Astrocyte (in vitro differentiated cells and primary cell): ENCODE measurements around the gene FUT7. TPM values are rescaled to one million over a fixed set of nuclear protein-coding genes. Genes with fewer than 3 reads are reported as not detected.

ENCODE experiments used
- DNase-seq: peaks from one replicate; pipeline ENCODE4 v3.0.0-alpha.2; 2010; ENCODE audit warnings: low read depth
- FAIRE-seq: peaks from 2 replicates; lab custom pipeline; 2011; peaks lifted over from hg19 to GRCh38; lab: Jason Lieb, UNC
- H2AFZ ChIP-seq: 2 replicates; pipeline ENCODE4 v1.6.0; 2012; ENCODE audit warnings: low read depth, low read length, inconsistent platforms
- H3K27ac ChIP-seq: 2 replicates; pipeline ENCODE4 v1.5.1; 2011; ENCODE audit warnings: low read depth, low read length, inconsistent platforms
- H3K27me3 ChIP-seq: 2 replicates; pipeline ENCODE4 v1.6.0; 2011; ENCODE audit warnings: low read length, inconsistent platforms; ENCODE audit not compliant: insufficient read depth
- H3K36me3 ChIP-seq: 2 replicates; pipeline ENCODE4 v1.5.1; 2011; ENCODE audit warnings: low read length, inconsistent platforms; ENCODE audit not compliant: insufficient read depth
- H3K4me1 ChIP-seq: 2 replicates; pipeline ENCODE4 v1.5.1; 2011; ENCODE audit warnings: low read length, inconsistent platforms; ENCODE audit not compliant: insufficient read depth
- H3K4me2 ChIP-seq: 2 replicates; pipeline ENCODE4 v1.6.0; 2012; ENCODE audit warnings: low read length, inconsistent platforms
- H3K4me3 ChIP-seq: 2 replicates; pipeline ENCODE4 v1.5.1; 2011; ENCODE audit warnings: low read depth, mild to moderate bottlenecking, low read length, inconsistent platforms; ENCODE audit not compliant: insufficient read depth
- H3K79me2 ChIP-seq: 2 replicates; pipeline ENCODE4 v1.6.0; 2012; ENCODE audit warnings: mild to moderate bottlenecking, low read length, inconsistent platforms; ENCODE audit not compliant: insufficient read depth
- H3K9ac ChIP-seq: 2 replicates; pipeline ENCODE4 v1.6.0; 2012; ENCODE audit warnings: mild to moderate bottlenecking, low read length, inconsistent platforms
- H3K9me3 ChIP-seq: 2 replicates; pipeline ENCODE4 v1.5.1; 2012; ENCODE audit warnings: low read depth, mild to moderate bottlenecking, low read length, inconsistent platforms; ENCODE audit not compliant: insufficient read depth
- H4K20me1 ChIP-seq: 2 replicates; pipeline ENCODE4 v1.6.0; 2012; ENCODE audit warnings: low read length, inconsistent platforms; ENCODE audit not compliant: insufficient read depth
- H3K27ac Mint-ChIP-seq: one replicate; pipeline ENCODE4 v1.8.0; 2021; ENCODE audit warnings: mild to moderate bottlenecking, mixed read lengths; ENCODE audit not compliant: unreplicated experiment
- H3K27me3 Mint-ChIP-seq: one replicate; pipeline ENCODE4 v1.8.0; 2021; ENCODE audit warnings: low read depth, mixed read lengths; ENCODE audit not compliant: unreplicated experiment
- H3K36me3 Mint-ChIP-seq: one replicate; pipeline ENCODE4 v1.8.0; 2021; ENCODE audit warnings: low read depth, mixed read lengths; ENCODE audit not compliant: unreplicated experiment
- H3K4me1 Mint-ChIP-seq: one replicate; pipeline ENCODE4 v1.8.0; 2021; ENCODE audit warnings: low read depth, mixed read lengths; ENCODE audit not compliant: unreplicated experiment
- H3K4me3 Mint-ChIP-seq: one replicate; pipeline ENCODE4 v1.8.0; 2021; ENCODE audit warnings: mild to moderate bottlenecking, moderate library complexity, mixed read lengths; ENCODE audit not compliant: unreplicated experiment
- H3K9me3 Mint-ChIP-seq: one replicate; pipeline ENCODE4 v1.8.0; 2021; ENCODE audit warnings: mild to moderate bottlenecking, mixed read lengths; ENCODE audit not compliant: unreplicated experiment
- CTCF ChIP-seq: IDR thresholded peaks from 2 replicates; pipeline ENCODE4 v1.5.1; 2011; ENCODE audit warnings: low read depth, mild to moderate bottlenecking, inconsistent platforms, low read length, moderate library complexity; ENCODE audit not compliant: insufficient read depth
- EZH2 ChIP-seq: IDR thresholded peaks from 2 replicates; pipeline ENCODE4 v1.6.1; 2012; ENCODE audit warnings: mild to moderate bottlenecking, low read length, inconsistent platforms; ENCODE audit not compliant: insufficient read depth
- total RNA-seq: library from RNA; stranded (reverse); gene quantifications from 2 replicates; pipeline ENCODE4 v1.2.1, GENCODE V29; 2021

FUT7 gene
- total RNA-seq, 1 donor from 2014 or later, result not detected

- Mint-ChIP-seq H3K27me3 (no peaks in the 10 kb centered on the region), H3K4me3 (no peak overlapping the region), H3K9me3 (no peaks in the 10 kb centered on the region), H3K36me3 (peaks cover 5% of the 10 kb centered on the region), H3K4me1 (no peaks in the 10 kb centered on the region), H3K27ac (no peak overlapping the region)
- H3K4me1 ChIP-seq, result no peaks in the 10 kb centered on the region
- H3K9me3 ChIP-seq, result no peaks in the 10 kb centered on the region
- no peak overlapping the region for H3K4me2 ChIP-seq
- no peaks in the 10 kb centered on the region for H3K79me2 ChIP-seq
- H3K9ac ChIP-seq, result no peak overlapping the region
- TF ChIP-seq EZH2 (no peak), CTCF (no peak)
- FAIRE-seq (no peak), DNase-seq (no peak)
- H4K20me1 ChIP-seq, result no peaks in the 10 kb centered on the region
- no peaks in the 10 kb centered on the region for H3K27me3 ChIP-seq
- H3K36me3 ChIP-seq, result no peaks in the 10 kb centered on the region
- no peak overlapping the region for H2AFZ ChIP-seq
- no peak overlapping the region for H3K4me3 ChIP-seq
- H3K27ac ChIP-seq, result no peak overlapping the region
These were observed 20.7 kb downstream of the FUT7 start for GRCh38 chr9:137011156-137011555.

GRCh38 chr9:137009938-137010732, 21.8 kb downstream of the FUT7 start:
- TF ChIP-seq EZH2, result no peak
- Histone ChIP-seq H3K4me3 (no peak overlapping the region), H3K27me3 (no peaks in the 10 kb centered on the region), H3K4me2 (no peak overlapping the region), H3K79me2 (no peaks in the 10 kb centered on the region), H3K4me1 (peaks cover 4% of the 10 kb centered on the region), H3K27ac (no peak overlapping the region), H3K9me3 (no peaks in the 10 kb centered on the region), H3K9ac (no peak overlapping the region), H2AFZ (no peak overlapping the region), H3K36me3 (no peaks in the 10 kb centered on the region), H4K20me1 (no peaks in the 10 kb centered on the region)
- no peak overlapping the region for H3K4me3 Mint-ChIP-seq
- peaks cover 2% of the 10 kb centered on the region for H3K36me3 Mint-ChIP-seq
- H3K4me1 Mint-ChIP-seq, result no peaks in the 10 kb centered on the region
- FAIRE-seq, result no peak
- DNase-seq, result no peak
- no peaks in the 10 kb centered on the region for H3K9me3 Mint-ChIP-seq
- H3K27ac Mint-ChIP-seq, result no peak overlapping the region
- H3K27me3 Mint-ChIP-seq, result no peaks in the 10 kb centered on the region

- Mint-ChIP-seq H3K4me1 (no peaks in the 10 kb centered on the region), H3K4me3 (no peak overlapping the region), H3K36me3 (peaks cover 2% of the 10 kb centered on the region), H3K27me3 (no peaks in the 10 kb centered on the region), H3K9me3 (no peaks in the 10 kb centered on the region), H3K27ac (no peak overlapping the region)
- H3K4me2 ChIP-seq, result no peak overlapping the region
- no peaks in the 10 kb centered on the region for H3K79me2 ChIP-seq
- H3K4me3 ChIP-seq, result no peak overlapping the region
- H3K36me3 ChIP-seq, result no peaks in the 10 kb centered on the region
- H3K4me1 ChIP-seq, result peaks cover 4% of the 10 kb centered on the region
- no peak for DNase-seq
- no peaks in the 10 kb centered on the region for H3K9me3 ChIP-seq
- H2AFZ ChIP-seq, result no peak overlapping the region
- no peak overlapping the region for H3K27ac ChIP-seq
- H3K27me3 ChIP-seq, result no peaks in the 10 kb centered on the region
- no peak overlapping the region for H3K9ac ChIP-seq
- FAIRE-seq, result no peak
- TF ChIP-seq EZH2 (no peak), CTCF (no peak)
- no peaks in the 10 kb centered on the region for H4K20me1 ChIP-seq
These were observed 22.7 kb downstream of the FUT7 start for GRCh38 chr9:137009217-137009616.
